ENCODE measurements around the gene FAU. TPM values are rescaled to one million over a fixed set of nuclear protein-coding genes. Genes with fewer than 3 reads are reported as not detected.
"Not testable (repeated sequence)": the region's sequence is repeated elsewhere in the genome, so short reads cannot be mapped to it uniquely, and the experiment has no call there.

The FAU gene
- total RNA-seq, 2 experiments from 2014 or later, result 899 to 972 TPM

DNA sequence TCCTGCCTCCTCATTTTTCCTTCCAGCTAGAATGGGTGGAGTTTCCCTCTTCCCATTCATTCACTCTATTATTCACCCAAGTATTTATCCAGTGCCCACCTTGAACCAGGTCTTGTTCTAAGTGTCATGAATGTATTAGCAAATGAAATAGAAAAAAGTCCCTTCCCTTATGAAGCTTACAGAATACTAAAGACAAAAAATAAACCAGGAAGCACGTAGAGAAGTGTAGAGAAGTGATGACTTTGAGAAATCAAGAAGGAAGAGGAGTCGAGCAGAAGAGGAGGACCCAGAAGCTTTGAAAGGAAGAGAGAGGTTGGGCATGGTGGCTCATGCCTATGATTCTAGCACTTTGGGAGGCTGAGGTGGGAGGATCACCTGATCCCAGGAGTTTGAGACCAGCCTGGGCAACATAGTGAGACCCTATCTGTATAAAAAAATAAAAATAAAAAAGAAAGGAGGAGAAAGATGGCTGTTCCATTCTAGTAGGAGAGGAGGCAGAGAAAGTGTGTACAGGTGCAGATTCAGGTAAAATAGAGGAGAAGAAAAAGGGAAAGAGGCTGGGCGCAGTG, 29.5 kb upstream of the FAU start:
- H3K36me3 Mint-ChIP-seq, result no peaks in the 10 kb centered on the region
- H3K27ac Mint-ChIP-seq, result no peak overlapping the region
- H3K27me3 Mint-ChIP-seq, result peaks cover 4% of the 10 kb centered on the region
- ATAC-seq, result no peak
- DNase-seq, result no peak
- CTCF ChIA-PET, result interaction anchor here (1.2 to 1.7 kb wide), 2 partner anchors 14 to 29 kb away, joined by 3 to 4 read pairs; no protein-coding TSS in a partner anchor
- peaks cover 21% of the 10 kb centered on the region for H3K4me1 Mint-ChIP-seq
- H3K4me3 Mint-ChIP-seq, result no peak overlapping the region
- no peaks in the 10 kb centered on the region for H3K9me3 Mint-ChIP-seq (ENCODE audit: low read depth)

DNA sequence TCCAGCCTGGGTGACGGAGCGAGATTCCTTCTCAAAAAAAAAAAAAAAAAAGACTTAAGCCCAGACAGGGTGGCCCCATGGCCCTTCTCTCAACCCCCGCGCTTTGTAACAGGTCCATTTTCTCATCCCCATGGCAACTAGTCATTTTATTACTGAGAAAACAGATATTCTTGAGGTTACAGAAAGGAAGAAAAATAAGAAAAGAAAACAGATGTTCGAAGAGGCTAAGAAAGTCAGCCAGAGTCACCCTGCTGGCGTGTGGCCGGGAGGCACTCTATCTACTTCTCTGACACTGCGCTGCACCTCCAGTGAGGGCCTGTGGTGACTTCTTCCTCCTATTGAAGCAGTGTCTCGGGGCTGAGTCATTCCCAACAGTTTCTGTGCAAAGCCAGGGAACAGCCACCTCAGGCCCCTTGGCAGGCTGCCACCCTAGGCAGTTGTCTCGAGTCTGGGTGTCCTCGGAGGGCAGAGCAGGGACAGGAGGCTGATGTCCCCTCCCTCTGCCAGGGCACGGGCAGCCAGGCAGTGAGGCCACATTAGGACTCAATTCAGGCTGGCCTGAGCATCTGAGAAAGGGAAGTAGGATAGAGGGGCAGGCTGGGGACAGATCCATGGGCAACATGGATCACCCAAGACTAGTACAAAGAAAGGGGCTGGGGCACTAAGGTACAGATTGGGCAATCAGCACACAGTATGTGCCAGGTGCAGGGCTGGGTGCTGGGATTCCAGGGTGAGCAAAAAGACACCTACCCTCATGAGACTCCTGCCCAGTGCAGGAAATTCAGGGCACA, 28.8 kb upstream of the FAU start:
- peak; percentile 63 for ATAC-seq
- Mint-ChIP-seq H3K9me3 (ENCODE audit: low read depth) (no peaks in the 10 kb centered on the region), H3K27me3 (peaks cover 4% of the 10 kb centered on the region), H3K4me3 (no peak overlapping the region), H3K4me1 (peaks cover 21% of the 10 kb centered on the region), H3K27ac (no peak overlapping the region), H3K36me3 (no peaks in the 10 kb centered on the region)
- CTCF ChIA-PET, result interaction anchor here (0.7 kb wide), 2 partner anchors 17 to 443 kb away, joined by 3 to 4 read pairs; no protein-coding TSS in a partner anchor
- peak; percentile 54 for DNase-seq

GRCh38 chr11:65150131-65150508, 28.2 kb upstream of the FAU start:
- CTCF ChIA-PET, result interaction anchor here (0.7 kb wide), 2 partner anchors 17 to 442 kb away, joined by 3 to 4 read pairs; no protein-coding TSS in a partner anchor
- not testable (repeated sequence) for H3K9me3 Mint-ChIP-seq (ENCODE audit: low read depth); DNase-seq; ATAC-seq; H3K27me3 Mint-ChIP-seq; H3K4me3 Mint-ChIP-seq; H3K27ac Mint-ChIP-seq; H3K36me3 Mint-ChIP-seq
- peaks cover 21% of the 10 kb centered on the region for H3K4me1 Mint-ChIP-seq

DNA sequence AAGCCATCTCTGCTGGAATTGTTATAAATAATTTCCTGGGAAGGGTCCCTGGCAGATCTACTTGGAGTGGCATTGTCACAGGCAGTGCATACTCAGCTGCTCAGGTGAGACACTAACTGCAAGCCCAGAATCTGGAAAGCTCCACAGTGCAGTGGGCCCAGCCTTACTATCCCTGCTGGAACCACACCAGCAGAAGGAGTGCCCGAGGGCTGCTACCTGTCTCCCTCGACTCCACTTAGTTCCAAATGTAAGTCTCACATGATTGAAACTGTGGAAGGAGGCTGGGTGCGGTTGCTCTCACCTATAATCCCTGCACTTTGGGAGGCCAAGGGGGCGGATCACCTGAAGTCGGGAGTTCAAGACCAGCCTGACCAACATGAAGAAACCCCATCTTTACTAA, 26.7 kb upstream of the FAU start:
- Mint-ChIP-seq H3K9me3 (ENCODE audit: low read depth) (no peaks in the 10 kb centered on the region), H3K27ac (no peak overlapping the region), H3K4me1 (peaks cover 21% of the 10 kb centered on the region), H3K36me3 (no peaks in the 10 kb centered on the region), H3K4me3 (no peak overlapping the region), H3K27me3 (peaks cover 12% of the 10 kb centered on the region)
- ATAC-seq, result no peak
- DNase-seq, result no peak
- CTCF ChIA-PET, result interaction anchor here (1.1 kb wide), 1 partner anchor 102 kb away, joined by 3 read pairs; no protein-coding TSS in a partner anchor

DNA sequence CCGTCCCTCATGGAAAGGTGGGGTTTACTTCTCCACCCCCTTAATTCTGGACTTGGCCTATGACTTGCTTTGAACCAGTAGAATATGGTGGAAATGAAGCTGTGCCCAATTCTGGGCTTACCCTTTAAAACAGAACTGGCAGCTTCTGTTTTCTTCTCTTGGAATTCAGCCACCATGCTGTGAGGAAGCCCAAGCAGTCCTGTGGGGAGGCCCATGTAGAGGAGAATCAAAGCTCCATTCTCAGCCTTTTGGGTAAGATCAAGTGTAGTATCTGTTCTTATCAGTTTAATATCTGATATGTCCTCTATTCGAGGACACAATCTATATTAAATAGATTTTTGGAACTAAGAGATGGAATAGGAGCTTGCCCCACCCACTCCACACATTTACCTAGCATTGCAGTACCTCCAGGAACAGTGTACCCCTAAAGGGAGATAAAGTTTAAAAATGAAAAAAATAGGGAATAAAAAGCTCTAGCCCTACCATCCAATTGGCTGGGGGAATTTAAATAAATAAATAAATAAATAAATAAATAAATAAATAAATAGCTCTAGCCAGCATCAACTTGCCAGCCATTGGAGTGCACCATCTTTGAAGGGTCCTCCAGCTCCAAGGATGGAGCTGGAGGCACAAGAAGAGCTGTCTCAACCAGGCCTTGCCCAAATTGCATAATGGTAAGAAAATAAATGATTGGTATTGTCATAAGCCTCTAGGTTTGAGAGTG, 25.6 kb upstream of the FAU start:
- Mint-ChIP-seq H3K27me3 (peaks cover 10% of the 10 kb centered on the region), H3K4me3 (no peak overlapping the region), H3K27ac (no peak overlapping the region), H3K4me1 (peaks cover 17% of the 10 kb centered on the region), H3K36me3 (no peaks in the 10 kb centered on the region), H3K9me3 (ENCODE audit: low read depth) (no peaks in the 10 kb centered on the region)
- ATAC-seq (no peak), DNase-seq (no peak)
- CTCF ChIA-PET, result interaction anchor here (0.6 to 1.4 kb wide), 7 partner anchors 8 to 479 kb away, joined by 3 to 7 read pairs (median 3); partner anchors contain the start of gene CDC42BPG

DNA sequence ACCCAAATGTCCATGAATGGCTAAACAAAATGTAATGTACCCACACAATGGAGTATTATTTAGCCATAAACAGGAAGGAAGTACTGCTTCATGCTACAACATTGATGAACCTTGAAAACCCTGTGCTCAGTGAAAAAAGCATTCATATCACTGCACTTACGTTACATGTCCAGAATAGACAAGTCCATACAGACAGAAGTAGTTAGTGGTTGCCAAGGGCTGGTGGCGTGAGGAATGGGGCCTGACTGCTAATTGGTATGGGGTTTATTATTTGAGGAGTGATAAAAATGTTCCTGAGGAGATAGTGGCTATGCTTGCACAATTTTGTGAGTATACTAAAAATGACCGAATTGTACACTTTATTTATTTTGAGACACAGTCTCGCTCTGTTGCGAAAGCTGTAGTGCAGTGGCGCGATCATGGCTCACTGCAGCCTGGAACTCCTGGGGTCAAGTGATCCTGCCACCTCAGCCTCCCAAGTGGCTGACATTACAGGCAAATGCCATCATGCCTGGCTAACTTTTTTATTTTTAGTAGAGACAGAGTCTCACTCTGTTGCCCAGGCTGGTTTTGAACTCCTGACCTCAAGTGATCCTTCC, 20.1 kb upstream of the FAU start:
- DNase-seq (no peak), ATAC-seq (no peak)
- CTCF ChIA-PET, result no interaction called here
- H3K27me3 Mint-ChIP-seq, result peaks cover 25% of the 10 kb centered on the region
- no peak overlapping the region for H3K4me3 Mint-ChIP-seq
- H3K27ac Mint-ChIP-seq, result no peak overlapping the region
- no peaks in the 10 kb centered on the region for H3K36me3 Mint-ChIP-seq
- H3K9me3 Mint-ChIP-seq (ENCODE audit: low read depth), result no peaks in the 10 kb centered on the region
- H3K4me1 Mint-ChIP-seq, result no peaks in the 10 kb centered on the region

DNA sequence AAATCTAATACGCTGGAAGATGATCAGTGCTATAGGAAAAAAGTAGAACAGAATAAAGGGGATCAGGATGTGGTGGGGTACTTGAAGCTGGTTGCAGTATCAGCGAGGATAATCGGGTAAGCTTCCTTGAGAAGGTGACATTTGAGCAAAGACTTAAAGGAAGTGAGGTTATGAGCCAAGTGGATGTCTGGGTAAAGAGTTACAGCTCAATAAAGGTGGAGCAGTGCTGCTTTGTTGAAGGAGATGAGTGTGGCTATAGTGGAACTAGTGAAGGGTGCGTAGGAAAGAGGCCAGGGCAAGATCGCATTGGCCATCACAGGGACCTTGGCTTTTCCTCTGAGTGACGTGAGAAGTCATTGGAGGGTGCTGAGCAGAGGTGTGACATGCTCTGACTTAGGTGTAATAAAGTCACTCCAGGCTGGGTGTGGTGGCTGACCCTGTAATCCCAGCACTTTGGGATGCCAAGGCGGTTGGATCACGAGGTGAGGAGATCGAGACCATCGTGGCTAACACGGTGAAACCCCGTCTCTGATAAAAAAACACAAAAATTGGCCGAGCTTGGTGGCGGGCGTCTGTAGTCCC, 14.7 kb upstream of the FAU start:
- ATAC-seq, result no peak
- CTCF ChIA-PET, result interaction anchor here (0.6 to 4.3 kb wide), 7 partner anchors 11 to 125 kb away, joined by 3 to 31 read pairs (median 5); partner anchors contain the start of genes ARL2 and TM7SF2
- H3K36me3 Mint-ChIP-seq, result no peaks in the 10 kb centered on the region
- peak overlapping the region; percentile 66 for H3K27ac Mint-ChIP-seq
- peaks cover 10% of the 10 kb centered on the region for H3K27me3 Mint-ChIP-seq
- H3K4me3 Mint-ChIP-seq, result peak overlapping the region; percentile 59
- H3K9me3 Mint-ChIP-seq (ENCODE audit: low read depth), result no peaks in the 10 kb centered on the region
- DNase-seq, result no peak
- H3K4me1 Mint-ChIP-seq, result peaks cover 34% of the 10 kb centered on the region

DNA sequence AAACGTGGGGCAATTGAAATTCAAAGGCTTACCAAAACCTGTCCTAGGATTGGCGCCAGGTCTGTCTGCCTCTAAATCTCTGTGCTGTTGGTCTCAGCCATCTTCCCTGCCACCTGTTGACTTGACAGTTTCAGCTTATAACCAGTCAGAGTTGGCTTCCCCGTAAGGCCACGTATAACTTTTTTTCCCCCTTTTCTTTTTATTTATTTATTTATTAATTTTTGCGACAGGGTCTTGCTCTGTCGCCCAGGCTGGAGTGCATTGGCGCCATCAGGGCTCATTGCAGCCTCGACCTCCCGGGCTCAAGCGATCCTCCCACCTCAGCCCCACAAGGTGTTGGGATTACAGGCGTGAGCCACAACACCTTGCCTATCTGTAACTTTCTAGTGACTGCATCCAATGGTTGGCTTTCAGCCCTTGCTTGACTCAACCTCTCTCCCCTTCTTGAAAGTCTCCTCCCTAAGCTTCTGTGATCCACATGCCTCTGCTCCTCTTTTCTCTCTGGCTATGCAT, 13.8 kb upstream of the FAU start:
- CTCF ChIA-PET, result interaction anchor here (0.6 to 4.3 kb wide), 22 partner anchors 12 to 391 kb away, joined by 3 to 31 read pairs (median 4); partner anchors contain the start of genes ARL2, CAPN1, CDC42EP2 and CDCA5
- Mint-ChIP-seq H3K4me3 (peak overlapping the region; percentile 96), H3K27ac (peak overlapping the region; percentile 100), H3K27me3 (peaks cover 7% of the 10 kb centered on the region), H3K36me3 (peaks cover 5% of the 10 kb centered on the region), H3K9me3 (ENCODE audit: low read depth) (no peaks in the 10 kb centered on the region), H3K4me1 (peaks cover 34% of the 10 kb centered on the region)
- ATAC-seq, result no peak
- DNase-seq, result no peak

DNA sequence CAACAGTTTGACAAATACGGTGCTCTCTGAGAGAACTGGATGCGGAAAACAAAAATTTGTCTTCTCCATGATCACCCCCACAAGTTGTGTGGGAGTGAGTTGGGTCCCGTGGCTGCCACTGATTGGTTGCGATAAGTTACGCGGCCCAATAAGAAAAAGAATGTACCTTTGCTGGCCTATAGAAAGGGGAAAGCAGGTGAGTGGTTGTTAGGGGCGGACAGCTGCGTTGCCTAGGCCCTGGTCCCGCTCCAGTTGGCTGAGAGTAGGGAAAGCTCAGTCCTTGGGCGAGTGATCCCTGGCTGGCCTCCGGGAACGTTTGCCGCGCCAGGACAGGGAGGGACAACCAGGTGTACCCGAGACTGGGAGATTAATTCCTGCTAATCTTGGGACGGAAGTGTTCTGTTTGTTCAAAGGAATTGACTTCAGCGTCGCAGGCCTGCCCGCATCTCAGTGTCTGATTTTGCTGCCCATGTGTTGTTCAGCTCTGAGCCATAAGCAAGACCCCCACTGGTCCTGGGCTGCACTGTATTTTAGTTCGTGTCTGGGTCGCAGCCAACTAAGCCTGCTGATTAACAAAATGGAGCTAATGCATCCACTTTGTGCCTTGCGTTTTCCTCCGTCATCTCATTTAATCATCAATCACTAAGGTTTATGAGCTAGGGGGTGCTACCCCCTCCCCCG, 13.2 kb upstream of the FAU start:
- Mint-ChIP-seq H3K36me3 (peaks cover 5% of the 10 kb centered on the region), H3K4me1 (peaks cover 34% of the 10 kb centered on the region), H3K27me3 (peaks cover 3% of the 10 kb centered on the region), H3K4me3 (peak overlapping the region; percentile 96), H3K27ac (peak overlapping the region; percentile 100), H3K9me3 (ENCODE audit: low read depth) (no peaks in the 10 kb centered on the region)
- DNase-seq, result peak; percentile 93
- CTCF ChIA-PET, result interaction anchor here (0.6 to 4.3 kb wide), 24 partner anchors 9 to 391 kb away, joined by 3 to 31 read pairs (median 4); partner anchors contain the start of genes ARL2, CAPN1, CDC42EP2 and CDCA5
- ATAC-seq, result peak; percentile 91

DNA sequence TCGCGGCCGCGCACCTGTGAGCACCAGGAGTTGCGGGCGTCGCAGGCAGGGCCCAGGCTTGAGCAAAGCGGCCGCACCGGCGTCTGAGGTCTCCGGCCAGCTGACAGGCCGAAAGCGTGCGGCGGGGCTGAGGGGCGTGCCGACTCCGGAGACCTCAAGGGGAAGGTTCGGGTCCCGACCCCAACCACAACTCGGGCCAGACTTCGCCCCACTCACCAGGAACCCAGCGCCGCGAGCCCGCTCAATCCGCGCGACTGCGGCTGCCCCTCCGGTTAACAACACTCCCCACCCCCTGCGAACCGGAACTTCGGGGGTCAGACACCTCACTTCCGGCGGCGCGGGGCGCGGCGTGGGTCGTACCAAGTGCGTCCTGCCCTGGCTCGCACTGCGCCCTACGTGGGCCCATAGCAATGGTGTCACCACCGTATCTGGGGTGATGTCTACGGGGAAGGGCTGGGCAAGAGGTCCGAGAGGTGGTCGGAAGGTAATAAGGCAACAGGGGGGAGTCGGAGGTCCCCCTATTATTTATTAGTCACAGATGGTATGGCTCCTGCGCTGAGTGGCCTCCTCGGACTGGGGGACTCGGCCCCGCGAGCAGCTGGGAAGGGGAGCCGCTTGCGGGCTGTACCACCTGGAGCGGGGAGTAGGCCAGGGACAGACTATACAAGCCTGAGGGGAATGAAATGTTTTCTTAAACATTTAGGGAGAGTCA, 12.5 kb upstream of the FAU start, which contains the start of gene SYVN1:
TSS of gene SYVN1 (minus strand) at position 280 of the 712 bp plus-strand sequence. CDS start 918 bp downstream, outside the sequence.
- H3K27me3 Mint-ChIP-seq, result no peaks in the 10 kb centered on the region
- H3K9me3 Mint-ChIP-seq (ENCODE audit: low read depth), result no peaks in the 10 kb centered on the region
- ATAC-seq, result peak; percentile 82
- peak within 1 kb of the TSS; percentile 100 for H3K27ac Mint-ChIP-seq
- CTCF ChIA-PET, result interaction anchor here (0.6 to 4.3 kb wide), 20 partner anchors 9 to 390 kb away, joined by 3 to 31 read pairs (median 4); partner anchors contain the start of genes ARL2, CAPN1, CDC42EP2 and CDCA5
- peaks cover 34% of the 10 kb centered on the region for H3K4me1 Mint-ChIP-seq
- peak within 1 kb of the TSS; percentile 96 for H3K4me3 Mint-ChIP-seq
- peaks cover 5% of the 10 kb centered on the region for H3K36me3 Mint-ChIP-seq
- DNase-seq, result peak; percentile 93

- H3K36me3 Mint-ChIP-seq, result peaks cover 5% of the 10 kb centered on the region
- CTCF ChIA-PET, result interaction anchor here (0.7 to 4.3 kb wide), 5 partner anchors 9 to 22 kb away, joined by 3 to 31 read pairs (median 4); partner anchors contain the start of genes FAU, MRPL49, TM7SF2 and ZNHIT2
- peak overlapping the region; percentile 96 for H3K4me3 Mint-ChIP-seq
- H3K4me1 Mint-ChIP-seq, result peaks cover 34% of the 10 kb centered on the region
- no peaks in the 10 kb centered on the region for H3K9me3 Mint-ChIP-seq (ENCODE audit: low read depth)
- H3K27me3 Mint-ChIP-seq, result no peaks in the 10 kb centered on the region
- H3K27ac Mint-ChIP-seq, result peak overlapping the region; percentile 100
- no peak for DNase-seq
- ATAC-seq, result no peak
These were observed 11.8 kb upstream of the FAU start for GRCh38 chr11:65133724-65134123.
